CD4-positive, CD25-positive, alpha-beta regulatory T cell (primary cell): ENCODE results near the gene LRRC32. TPM values are rescaled to one million over a fixed set of nuclear protein-coding genes. Genes with fewer than 3 reads are reported as not detected.

ENCODE experiments used
- ATAC-seq, 2 donors: fragments of 150-1000 bp; cut with Tn5 transposase; one replicate each; pipeline ENCODE4 v1.10.0; 2021; ENCODE audit warnings: low read depth in 2 of 2, moderate number of reproducible peaks in 2 of 2, moderate library complexity in 1 of 2
- DNase-seq, 3 donors: peaks; one replicate each; pipeline versions ENCODE4 v3.0.0 to v3.0.0-alpha.2; 2012 to 2022; ENCODE audit warnings: mixed read lengths in 1 of 3
- H3K27ac ChIP-seq: one replicate; pipeline ENCODE4 v1.7.0; 2013; ENCODE audit warnings: mild to moderate bottlenecking, low read length; ENCODE audit not compliant: insufficient read depth, poor library complexity, severe bottlenecking
- H3K27me3 ChIP-seq: one replicate; pipeline ENCODE4 v1.7.0; 2013; ENCODE audit warnings: low read length; ENCODE audit not compliant: control insufficient read depth, insufficient read depth
- H3K36me3 ChIP-seq: one replicate; pipeline ENCODE4 v1.7.0; 2013; ENCODE audit warnings: mild to moderate bottlenecking, low read length, moderate library complexity; ENCODE audit not compliant: control insufficient read depth, insufficient read depth
- H3K4me1 ChIP-seq: 2 replicates; pipeline ENCODE4 v1.7.0; 2013; ENCODE audit warnings: mild to moderate bottlenecking, low read length; ENCODE audit not compliant: insufficient read depth, control insufficient read depth, poor library complexity, severe bottlenecking
- H3K4me3 ChIP-seq: one replicate; pipeline ENCODE4 v1.7.0; 2013; ENCODE audit warnings: low read depth, mild to moderate bottlenecking, low read length, moderate library complexity
- H3K9me3 ChIP-seq, 2 experiments: 1 replicate in 1 of 2; 2 replicates in 1 of 2; pipeline ENCODE4 v1.7.0; 2013; ENCODE audit warnings: low read length in 2 of 2, mild to moderate bottlenecking in 1 of 2, moderate library complexity in 1 of 2; ENCODE audit not compliant: control insufficient read depth in 2 of 2
- H3K27ac Mint-ChIP-seq, 3 donors: one replicate each; pipeline ENCODE4 v1.8.0; 2020 to 2022; ENCODE audit warnings: mild to moderate bottlenecking in 3 of 3, mixed read lengths in 3 of 3, moderate library complexity in 2 of 3
- H3K27me3 Mint-ChIP-seq: one replicate; pipeline ENCODE4 v1.8.0; 2022; ENCODE audit warnings: mild to moderate bottlenecking, mixed read lengths
- H3K36me3 Mint-ChIP-seq: one replicate; pipeline ENCODE4 v1.8.0; 2020; ENCODE audit warnings: mixed read lengths
- H3K4me1 Mint-ChIP-seq, 4 donors: one replicate each; pipeline ENCODE4 v1.8.0; 2020 to 2022; ENCODE audit warnings: mixed read lengths in 4 of 4, mild to moderate bottlenecking in 1 of 4
- H3K4me3 Mint-ChIP-seq, 4 donors: one replicate each; pipeline ENCODE4 v1.8.0; 2020 to 2022; ENCODE audit warnings: mild to moderate bottlenecking in 4 of 4, mixed read lengths in 4 of 4, moderate library complexity in 3 of 4
- H3K9me3 Mint-ChIP-seq, 7 donors: one replicate each; pipeline ENCODE4 v1.8.0; 2020 to 2022; ENCODE audit warnings: mixed read lengths in 7 of 7, mild to moderate bottlenecking in 3 of 7, moderate library complexity in 2 of 7
- polyA plus RNA-seq, 4 donors: library from polyadenylated mRNA; unstranded; fragments of 300-500 nt; fragmentation: Illumina TruSeq; gene quantifications; one replicate each; pipeline ENCODE4 v1.2.3, GENCODE V29; 2021
- total RNA-seq: library from RNA; stranded (reverse); gene quantifications from one replicate; pipeline ENCODE4 v1.2.3, GENCODE V29; 2022

Gene LRRC32
- total and polyA plus RNA-seq, 5 donors from 2014 or later: 5.0 to 71.4 (median 6.2) TPM

DNA sequence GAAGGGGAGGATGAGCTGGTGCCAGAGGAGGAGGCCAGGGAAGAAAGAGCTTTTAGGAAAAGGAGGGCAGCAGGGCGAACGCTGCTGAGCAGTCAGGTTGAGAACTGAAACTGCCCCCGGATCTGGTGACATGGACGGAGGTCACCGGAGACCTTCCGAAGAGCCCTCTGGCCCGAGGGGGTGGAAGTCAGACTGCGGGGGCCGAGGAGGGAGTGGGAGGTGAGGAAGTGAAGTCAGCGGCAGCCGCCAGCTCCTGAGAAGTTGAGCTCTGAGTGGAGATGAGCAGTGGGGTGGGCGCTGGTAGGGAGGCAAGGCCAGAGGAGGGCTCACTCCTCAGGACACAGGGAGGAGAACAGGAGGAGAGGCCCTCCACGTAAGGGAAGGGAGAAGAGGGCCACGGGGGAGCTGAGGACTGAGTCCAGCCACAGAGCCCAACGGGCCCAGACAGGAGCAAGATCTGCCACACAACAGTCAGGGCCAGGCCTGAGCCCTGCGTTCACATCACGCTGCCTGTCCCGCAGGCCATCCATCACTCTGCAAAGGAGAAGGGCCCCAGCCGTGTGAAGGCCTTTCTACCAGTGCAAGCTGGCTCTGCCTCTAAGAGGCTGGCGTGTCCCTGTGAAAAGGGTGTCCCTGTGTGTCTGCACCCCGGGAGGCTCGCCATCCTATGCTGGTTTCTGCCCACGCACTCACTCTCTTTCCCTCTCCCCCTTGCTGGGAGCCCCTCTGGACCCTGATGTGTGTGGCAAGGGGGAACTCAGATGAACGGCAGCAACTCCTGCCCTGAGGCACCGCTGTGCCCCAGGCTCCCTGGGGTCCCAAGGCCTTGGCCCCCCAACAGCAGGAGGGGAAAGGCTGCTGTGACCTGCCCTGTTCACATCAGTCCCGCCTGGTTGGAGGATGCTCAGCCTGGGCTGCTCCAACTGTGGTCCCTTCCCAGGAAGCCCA, 19.0 kb upstream of the LRRC32 start:
- Histone ChIP-seq H3K4me3 (no peak overlapping the region), H3K36me3 (no peaks in the 10 kb centered on the region), H3K27ac (no peak overlapping the region), H3K27me3 (no peaks in the 10 kb centered on the region), H3K9me3 (no peaks in the 10 kb centered on the region), H3K4me1 (peaks cover 13% of the 10 kb centered on the region)
- Mint-ChIP-seq H3K27me3 (peaks cover 6% of the 10 kb centered on the region), H3K4me1 (peaks cover 0 to 18% (median 10%) of the 10 kb centered on the region in 4 donors), H3K36me3 (no peaks in the 10 kb centered on the region), H3K27ac (peak overlapping the region in 1 of 3 donors; percentile 20), H3K9me3 (no peaks in the 10 kb centered on the region), H3K4me3 (no peak overlapping the region)
- DNase-seq (no peak), ATAC-seq (no peak)

DNA sequence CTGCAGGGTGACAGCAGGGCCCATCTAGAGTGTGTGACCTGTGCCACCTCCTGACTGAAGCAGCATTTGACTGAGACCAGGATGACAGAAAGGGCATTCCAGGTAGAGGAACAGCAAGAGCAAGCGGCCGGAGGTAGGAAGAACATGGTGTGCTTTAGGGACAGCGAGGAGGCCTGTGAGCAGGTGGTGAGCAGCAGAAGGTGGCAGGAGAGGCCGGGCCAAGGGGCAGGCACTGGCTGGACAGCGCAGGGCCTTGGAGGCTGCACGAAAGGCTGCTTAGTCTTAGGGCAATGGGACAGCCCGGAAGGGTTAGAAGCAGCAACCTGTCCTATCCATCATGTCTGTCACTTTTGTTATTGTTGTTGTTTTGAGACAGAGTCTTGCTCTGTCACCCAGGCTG, 17.6 kb upstream of the LRRC32 start:
- H3K36me3 Mint-ChIP-seq: no peaks in the 10 kb centered on the region
- Histone ChIP-seq H3K27me3 (no peaks in the 10 kb centered on the region), H3K36me3 (no peaks in the 10 kb centered on the region), H3K4me3 (no peak overlapping the region), H3K9me3 (no peaks in the 10 kb centered on the region), H3K27ac (no peak overlapping the region), H3K4me1 (peaks cover 13% of the 10 kb centered on the region)
- no peaks in the 10 kb centered on the region for H3K9me3 Mint-ChIP-seq
- H3K4me1 Mint-ChIP-seq: peaks cover 0 to 18% (median 9%) of the 10 kb centered on the region in 4 donors
- H3K27me3 Mint-ChIP-seq: peaks cover under 1% of the 10 kb centered on the region
- ATAC-seq (no peak), DNase-seq (no peak)
- H3K4me3 Mint-ChIP-seq: no peak overlapping the region
- peak overlapping the region in 1 of 3 donors; percentile 33 for H3K27ac Mint-ChIP-seq

DNA sequence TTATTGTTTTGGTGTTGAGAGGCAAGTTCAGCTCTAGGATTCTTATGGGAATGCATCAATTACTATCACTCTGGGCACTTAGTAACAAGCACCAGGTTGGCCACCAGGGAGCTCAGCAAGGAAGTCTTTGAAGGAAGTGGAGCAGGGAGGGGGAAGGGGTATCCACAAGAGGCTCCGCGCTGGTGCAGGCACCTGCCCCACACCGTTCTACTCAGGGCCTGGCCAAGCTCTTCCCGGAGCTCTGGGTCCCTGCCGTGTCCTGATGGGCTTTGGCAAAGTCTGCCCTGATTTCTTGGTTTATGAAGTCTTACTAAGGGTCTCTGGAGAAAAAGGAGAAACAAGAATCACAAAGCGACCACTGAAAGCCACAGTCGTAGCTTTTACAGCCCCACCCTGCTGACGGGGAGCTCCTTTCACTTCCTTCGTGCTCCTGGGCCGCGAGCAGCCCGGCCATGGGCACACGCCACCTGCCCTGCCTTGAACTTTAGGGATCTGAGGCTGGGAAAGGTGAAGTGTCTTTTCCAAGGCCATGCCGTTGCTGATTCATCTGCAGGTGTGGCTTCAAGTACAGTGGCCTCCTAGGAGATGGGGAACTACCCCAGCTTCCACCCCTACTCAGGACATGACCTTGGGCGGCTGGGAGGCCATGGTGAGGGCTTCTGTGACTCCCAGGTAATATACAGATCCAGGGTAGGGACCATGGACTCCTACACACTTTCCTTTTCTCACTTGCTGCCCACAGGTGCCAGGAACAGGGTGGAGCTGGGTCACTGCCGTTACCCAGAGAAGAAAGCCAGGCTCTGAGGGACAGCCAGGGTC, 15.9 kb upstream of the LRRC32 start:
- H3K27ac Mint-ChIP-seq: peak overlapping the region; percentile 72 to 88 (median 83)
- H3K36me3 Mint-ChIP-seq: no peaks in the 10 kb centered on the region
- Histone ChIP-seq H3K27ac (no peak overlapping the region), H3K36me3 (no peaks in the 10 kb centered on the region), H3K27me3 (no peaks in the 10 kb centered on the region), H3K4me3 (peak overlapping the region; percentile 26), H3K9me3 (no peaks in the 10 kb centered on the region), H3K4me1 (peaks cover 13% of the 10 kb centered on the region)
- H3K4me3 Mint-ChIP-seq: peak overlapping the region; percentile 41 to 80 (median 48)
- peak; percentile 47 to 54 for ATAC-seq
- H3K27me3 Mint-ChIP-seq: no peaks in the 10 kb centered on the region
- peaks cover 0 to 18% (median 8%) of the 10 kb centered on the region in 4 donors for H3K4me1 Mint-ChIP-seq
- DNase-seq: peak in 1 of 3 donors; percentile 66
- no peaks in the 10 kb centered on the region for H3K9me3 Mint-ChIP-seq

- Histone ChIP-seq H3K4me1 (peaks cover 14% of the 10 kb centered on the region), H3K36me3 (no peaks in the 10 kb centered on the region), H3K27me3 (no peaks in the 10 kb centered on the region), H3K4me3 (no peak overlapping the region), H3K27ac (no peak overlapping the region), H3K9me3 (no peaks in the 10 kb centered on the region)
- Mint-ChIP-seq H3K4me3 (peak overlapping the region in 3 of 4 donors; percentile 41 to 80 (median 42)), H3K36me3 (no peaks in the 10 kb centered on the region), H3K9me3 (no peaks in the 10 kb centered on the region), H3K27me3 (no peaks in the 10 kb centered on the region), H3K4me1 (peaks cover 0 to 18% (median 8%) of the 10 kb centered on the region in 4 donors), H3K27ac (peak overlapping the region; percentile 72 to 88 (median 83))
- ATAC-seq (no peak), DNase-seq (no peak)
Observed at GRCh38 chr11:76685831-76686230, 15.3 kb upstream of the LRRC32 start.

DNA sequence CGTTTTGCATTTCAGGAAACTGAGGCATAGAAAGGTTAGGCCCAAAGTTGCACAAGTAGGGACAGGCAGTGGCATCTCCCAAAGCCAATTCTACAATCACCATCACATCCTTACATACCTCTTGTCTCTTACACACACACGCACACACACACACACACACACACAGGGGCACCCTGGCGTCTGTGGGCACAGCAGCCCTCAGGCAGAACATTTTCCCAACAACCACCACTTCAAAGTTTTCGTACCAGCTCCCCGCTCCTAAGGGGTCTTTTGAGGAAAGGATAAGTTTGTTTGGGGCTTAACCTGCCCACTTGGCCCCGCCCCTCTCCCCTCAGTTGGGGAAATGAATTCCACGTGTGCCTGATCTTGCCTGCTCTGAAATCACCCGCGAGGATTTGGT, 14.7 kb upstream of the LRRC32 start:
- Mint-ChIP-seq H3K27ac (peak overlapping the region in 1 of 3 donors; percentile 36), H3K36me3 (no peaks in the 10 kb centered on the region), H3K4me1 (peaks cover 0 to 18% (median 8%) of the 10 kb centered on the region in 4 donors), H3K9me3 (no peaks in the 10 kb centered on the region), H3K4me3 (no peak overlapping the region), H3K27me3 (no peaks in the 10 kb centered on the region)
- ATAC-seq (no peak), DNase-seq (no peak)
- no peaks in the 10 kb centered on the region for H3K27me3 ChIP-seq
- H3K4me3 ChIP-seq: no peak overlapping the region
- no peaks in the 10 kb centered on the region for H3K36me3 ChIP-seq
- peaks cover 17% of the 10 kb centered on the region for H3K4me1 ChIP-seq
- no peak overlapping the region for H3K27ac ChIP-seq
- no peaks in the 10 kb centered on the region for H3K9me3 ChIP-seq

DNA sequence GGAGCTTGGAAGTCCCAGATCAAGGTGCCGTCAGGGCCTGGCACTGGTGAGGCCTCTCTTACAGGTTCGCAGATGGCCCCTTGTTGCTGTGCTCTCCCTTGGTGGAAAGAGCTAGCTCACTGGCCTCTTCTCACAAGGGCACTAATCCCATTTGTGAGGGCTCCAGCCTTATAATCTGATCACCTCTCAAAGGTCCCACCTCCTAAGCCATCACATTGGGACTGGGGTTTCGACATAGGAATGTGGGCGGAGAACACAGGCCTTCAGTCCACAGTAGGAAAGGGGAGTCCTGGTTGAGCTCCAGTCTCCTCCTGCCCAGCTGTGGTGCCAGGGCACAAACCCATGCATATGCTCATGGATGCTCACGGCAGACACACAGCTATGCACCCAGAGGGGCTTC, 14.0 kb upstream of the LRRC32 start:
- Mint-ChIP-seq H3K4me1 (peaks cover 0 to 23% (median 8%) of the 10 kb centered on the region in 4 donors), H3K9me3 (no peaks in the 10 kb centered on the region), H3K4me3 (no peak overlapping the region), H3K36me3 (no peaks in the 10 kb centered on the region), H3K27ac (no peak overlapping the region), H3K27me3 (no peaks in the 10 kb centered on the region)
- DNase-seq (no peak), ATAC-seq (no peak)
- H3K4me1 ChIP-seq: peaks cover 17% of the 10 kb centered on the region
- H3K9me3 ChIP-seq: no peaks in the 10 kb centered on the region
- H3K27ac ChIP-seq: no peak overlapping the region
- H3K27me3 ChIP-seq: no peaks in the 10 kb centered on the region
- no peak overlapping the region for H3K4me3 ChIP-seq
- no peaks in the 10 kb centered on the region for H3K36me3 ChIP-seq

- Mint-ChIP-seq H3K27ac (peak overlapping the region in 1 of 3 donors; percentile 16), H3K36me3 (no peaks in the 10 kb centered on the region), H3K4me1 (peaks cover 0 to 25% (median 8%) of the 10 kb centered on the region in 4 donors), H3K27me3 (peaks cover 4% of the 10 kb centered on the region), H3K9me3 (no peaks in the 10 kb centered on the region), H3K4me3 (no peak overlapping the region)
- Histone ChIP-seq H3K4me3 (no peak overlapping the region), H3K36me3 (no peaks in the 10 kb centered on the region), H3K27me3 (no peaks in the 10 kb centered on the region), H3K9me3 (no peaks in the 10 kb centered on the region), H3K27ac (no peak overlapping the region), H3K4me1 (peaks cover 17% of the 10 kb centered on the region)
- DNase-seq (no peak), ATAC-seq (no peak)
Observed at GRCh38 chr11:76683161-76684095, 12.9 kb upstream of the LRRC32 start.
